CD14-positive monocyte (primary cell): ENCODE data around the gene CTNNA2. TPM values are rescaled to one million over a fixed set of nuclear protein-coding genes. Genes with fewer than 3 reads are reported as not detected.

ENCODE experiments used
- DNase-seq, 3 donors: peaks; one replicate each; pipeline ENCODE4 v3.0.0-alpha.2; 2011 to 2022
- H2AFZ ChIP-seq: 2 replicates; pipeline ENCODE4 v1.6.0; 2012; ENCODE audit warnings: mild to moderate bottlenecking, low read depth, low read length, inconsistent platforms; ENCODE audit not compliant: insufficient read depth, poor library complexity, severe bottlenecking
- H3K27ac ChIP-seq, 2 donors: 1 replicate in 1 of 2; 2 replicates in 1 of 2; pipeline ENCODE4 v1.5.1; 2012 to 2013; ENCODE audit warnings: low read length in 2 of 2, control low read depth in 1 of 2, inconsistent platforms in 1 of 2, low read depth in 1 of 2, mild to moderate bottlenecking in 1 of 2
- H3K27me3 ChIP-seq, 2 donors: one replicate each; pipeline versions ENCODE4 v1.6.0 to v1.6.1; 2011 to 2013; ENCODE audit warnings: low read length in 2 of 2; ENCODE audit not compliant: control insufficient read depth in 2 of 2, insufficient read depth in 2 of 2
- H3K36me3 ChIP-seq, 2 donors: replicated peaks in 1 of 2; 1 replicate in 1 of 2; 2 replicates in 1 of 2; pipeline versions ENCODE4 v1.5.1 to v1.6.1; 2012 to 2013; ENCODE audit warnings: low read length in 2 of 2, control low read depth in 1 of 2, inconsistent platforms in 1 of 2, mild to moderate bottlenecking in 1 of 2; ENCODE audit not compliant: insufficient read depth in 2 of 2, control insufficient read depth in 1 of 2
- H3K4me1 ChIP-seq, 2 donors: 1 replicate in 1 of 2; 2 replicates in 1 of 2; pipeline versions ENCODE4 v1.5.1 to v1.6.1; 2012 to 2013; ENCODE audit warnings: low read length in 2 of 2, control low read depth in 1 of 2, inconsistent platforms in 1 of 2, mild to moderate bottlenecking in 1 of 2, moderate library complexity in 1 of 2; ENCODE audit not compliant: insufficient read depth in 2 of 2, control insufficient read depth in 1 of 2
- H3K4me2 ChIP-seq: replicated peaks from 2 replicates; pipeline ENCODE3; 2012; ENCODE audit warnings: low read length, moderate library complexity, mild to moderate bottlenecking; ENCODE audit not compliant: poor library complexity, severe bottlenecking; ENCODE audit errors: extremely low read depth
- H3K4me3 ChIP-seq, 3 experiments: fragments of 200-600 bp in 1 of 3; sonication (generic) in 1 of 3; replicated peaks in 1 of 3; 1 replicate in 2 of 3; 2 replicates in 1 of 3; pipeline ENCODE4 v1.5.1; 2011 to 2013; ENCODE audit warnings: low read length in 3 of 3, mild to moderate bottlenecking in 3 of 3, control low read depth in 2 of 3, low read depth in 2 of 3, inconsistent platforms in 1 of 3, moderate library complexity in 1 of 3
- H3K79me2 ChIP-seq: 2 replicates; pipeline ENCODE4 v1.6.0; 2012; ENCODE audit warnings: mild to moderate bottlenecking, control low read depth, inconsistent platforms, low read length, moderate library complexity; ENCODE audit not compliant: insufficient read depth
- H3K9ac ChIP-seq: 2 replicates; pipeline ENCODE4 v1.6.0; 2017; ENCODE audit warnings: low read length, mild to moderate bottlenecking; ENCODE audit not compliant: insufficient read depth, poor library complexity, severe bottlenecking
- H3K9me3 ChIP-seq, 2 donors: replicated peaks in 1 of 2; 1 replicate in 1 of 2; 2 replicates in 1 of 2; pipeline versions ENCODE4 v1.5.1 to v1.6.1; 2012 to 2013; ENCODE audit warnings: low read length in 2 of 2, control low read depth in 1 of 2; ENCODE audit not compliant: control insufficient read depth in 1 of 2, insufficient read depth in 1 of 2
- H4K20me1 ChIP-seq: 2 replicates; pipeline ENCODE4 v1.6.0; 2012; ENCODE audit warnings: mild to moderate bottlenecking, low read length, control low read depth, moderate library complexity; ENCODE audit not compliant: insufficient read depth
- H3K27ac Mint-ChIP-seq, 7 donors: one replicate each; pipeline ENCODE4 v1.8.0; 2020; ENCODE audit warnings: mild to moderate bottlenecking in 7 of 7, mixed read lengths in 7 of 7, moderate library complexity in 6 of 7, inconsistent platforms in 2 of 7
- H3K27me3 Mint-ChIP-seq, 3 donors: one replicate each; pipeline ENCODE4 v1.8.0; 2021 to 2022; ENCODE audit warnings: low read depth in 3 of 3, mild to moderate bottlenecking in 3 of 3, mixed read lengths in 3 of 3, moderate library complexity in 3 of 3, inconsistent platforms in 1 of 3
- H3K36me3 Mint-ChIP-seq, 2 donors: one replicate each; pipeline ENCODE4 v1.8.0; 2020; ENCODE audit warnings: mixed read lengths in 2 of 2, inconsistent platforms in 1 of 2, mild to moderate bottlenecking in 1 of 2
- H3K4me1 Mint-ChIP-seq: one replicate; pipeline ENCODE4 v1.8.0; 2020; ENCODE audit warnings: mild to moderate bottlenecking, mixed read lengths
- H3K4me3 Mint-ChIP-seq, 2 donors: one replicate each; pipeline ENCODE4 v1.8.0; 2020; ENCODE audit warnings: mild to moderate bottlenecking in 2 of 2, mixed read lengths in 2 of 2, moderate library complexity in 1 of 2
- H3K9me3 Mint-ChIP-seq, 7 donors: one replicate each; pipeline ENCODE4 v1.8.0; 2020 to 2022; ENCODE audit warnings: mixed read lengths in 7 of 7, mild to moderate bottlenecking in 6 of 7, moderate library complexity in 6 of 7, inconsistent platforms in 2 of 7
- WGBS: methylation state at CpG from one replicate; pipeline ENCODE4 v1.1.5; 2013; ENCODE audit warnings: missing lambda C conversion rate; ENCODE audit not compliant: insufficient coverage; 5-methylcytosine and 5-hydroxymethylcytosine counted together
- intact Hi-C, 2 donors: fragments of 100-400 bp; cut with micrococcal nuclease; formaldehyde crosslinking; loops; one replicate each; pipeline versions ENCODE4 v1.15.0 to v1.15.1; 2023
- polyA plus RNA-seq, 3 donors: library from polyadenylated mRNA; depleted of rRNA in 1 of 3; unstranded in 2 of 3; stranded (reverse) in 1 of 3; fragments of 300-500 nt in 2 of 3; fragments of >200 nt in 1 of 3; fragmentation: Illumina TruSeq in 2 of 3; gene quantifications; 1 replicate in 2 of 3; 2 replicates in 1 of 3; pipeline ENCODE4 v1.2.3, GENCODE V29; 2012 to 2021
- TF ChIP-seq, protein P1 (sequence below): fragments of 200-600 bp; IDR thresholded peaks from one replicate; pipeline ENCODE4 v1.8.0; 2022; ENCODE audit warnings: antibody characterized with exemption, mild to moderate bottlenecking

Gene CTNNA2
- polyA plus RNA-seq, 3 donors: not detected

DNA sequence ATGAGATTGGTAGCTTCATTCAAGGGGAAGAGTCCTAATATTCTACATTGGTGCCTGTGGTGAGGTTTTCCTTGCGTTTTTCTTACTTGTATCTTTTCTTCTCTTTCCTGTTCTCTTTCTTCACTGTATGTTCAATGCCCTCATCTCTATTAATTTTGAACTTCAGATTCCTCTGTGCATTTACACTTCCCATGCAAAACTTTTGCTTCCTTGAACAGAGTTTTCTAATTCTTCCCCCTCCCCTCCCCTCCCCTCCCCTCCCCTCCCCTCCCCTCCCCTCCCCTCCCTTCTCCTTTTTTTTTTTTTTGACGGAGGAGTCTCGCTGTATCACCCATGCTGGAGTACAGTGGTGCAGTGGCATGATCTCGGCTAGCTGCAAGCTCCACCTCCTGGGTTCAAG lies 403.4 kb downstream of the CTNNA2 start:
- H3K27me3 ChIP-seq: no peaks in the 10 kb centered on the region
- H3K4me1 ChIP-seq: no peaks in the 10 kb centered on the region
- H3K4me3 ChIP-seq: no peak overlapping the region
- H3K79me2 ChIP-seq: no peaks in the 10 kb centered on the region
- Mint-ChIP-seq H3K4me3 (no peak overlapping the region), H3K27ac (no peak overlapping the region), H3K27me3 (no peaks in the 10 kb centered on the region), H3K36me3 (no peaks in the 10 kb centered on the region), H3K4me1 (no peaks in the 10 kb centered on the region), H3K9me3 (peaks cover 0 to 10% (median 2%) of the 10 kb centered on the region in 7 donors)
- intact Hi-C loops: no loop called here
- H2AFZ ChIP-seq: no peak overlapping the region
- no peaks in the 10 kb centered on the region for H3K36me3 ChIP-seq
- H3K9me3 ChIP-seq: no peaks in the 10 kb centered on the region
- no peak for DNase-seq
- no peaks in the 10 kb centered on the region for H4K20me1 ChIP-seq
- H3K4me2 ChIP-seq: no peak overlapping the region
- no peak overlapping the region for H3K27ac ChIP-seq
- H3K9ac ChIP-seq: no peak overlapping the region
- TF ChIP-seq, protein P1, sequence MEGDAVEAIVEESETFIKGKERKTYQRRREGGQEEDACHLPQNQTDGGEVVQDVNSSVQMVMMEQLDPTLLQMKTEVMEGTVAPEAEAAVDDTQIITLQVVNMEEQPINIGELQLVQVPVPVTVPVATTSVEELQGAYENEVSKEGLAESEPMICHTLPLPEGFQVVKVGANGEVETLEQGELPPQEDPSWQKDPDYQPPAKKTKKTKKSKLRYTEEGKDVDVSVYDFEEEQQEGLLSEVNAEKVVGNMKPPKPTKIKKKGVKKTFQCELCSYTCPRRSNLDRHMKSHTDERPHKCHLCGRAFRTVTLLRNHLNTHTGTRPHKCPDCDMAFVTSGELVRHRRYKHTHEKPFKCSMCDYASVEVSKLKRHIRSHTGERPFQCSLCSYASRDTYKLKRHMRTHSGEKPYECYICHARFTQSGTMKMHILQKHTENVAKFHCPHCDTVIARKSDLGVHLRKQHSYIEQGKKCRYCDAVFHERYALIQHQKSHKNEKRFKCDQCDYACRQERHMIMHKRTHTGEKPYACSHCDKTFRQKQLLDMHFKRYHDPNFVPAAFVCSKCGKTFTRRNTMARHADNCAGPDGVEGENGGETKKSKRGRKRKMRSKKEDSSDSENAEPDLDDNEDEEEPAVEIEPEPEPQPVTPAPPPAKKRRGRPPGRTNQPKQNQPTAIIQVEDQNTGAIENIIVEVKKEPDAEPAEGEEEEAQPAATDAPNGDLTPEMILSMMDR: no peak
- 100% methylated on average over 1 of the region's 4 CpGs for WGBS

DNA sequence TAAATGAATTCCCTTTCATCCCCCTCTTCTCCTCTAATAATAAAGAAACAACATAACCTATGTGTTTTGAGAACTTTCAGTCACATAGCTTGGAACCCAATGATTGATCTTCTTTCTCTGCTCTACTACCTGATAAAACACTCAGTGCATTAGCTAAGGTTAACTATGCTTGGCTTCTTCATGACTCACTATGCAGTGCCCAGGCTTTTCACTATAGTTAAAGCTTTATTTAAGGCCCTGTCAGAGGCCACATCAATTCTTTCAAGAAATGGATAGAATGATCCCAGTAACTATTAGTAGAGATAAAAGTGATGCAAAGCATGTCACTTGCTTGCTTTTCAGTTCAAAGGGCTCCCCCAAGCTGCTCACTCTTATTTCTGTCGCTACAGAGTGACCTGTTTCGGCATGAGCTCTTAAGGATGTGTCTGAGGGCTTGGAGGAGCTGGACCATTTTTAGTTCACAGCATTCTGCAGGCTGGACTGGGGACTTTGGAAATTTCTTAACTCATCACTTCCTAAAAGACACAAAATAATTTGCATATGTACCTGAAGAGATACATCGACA lies 407.7 kb downstream of the CTNNA2 start:
- H3K9me3 ChIP-seq: no peaks in the 10 kb centered on the region
- H3K9ac ChIP-seq: no peak overlapping the region
- no peaks in the 10 kb centered on the region for H3K79me2 ChIP-seq
- H2AFZ ChIP-seq: no peak overlapping the region
- H3K36me3 ChIP-seq: no peaks in the 10 kb centered on the region
- no peak for DNase-seq
- no peaks in the 10 kb centered on the region for H4K20me1 ChIP-seq
- peaks cover 0 to 10% (median 1%) of the 10 kb centered on the region in 7 donors for H3K9me3 Mint-ChIP-seq
- no peaks in the 10 kb centered on the region for H3K36me3 Mint-ChIP-seq
- H3K4me2 ChIP-seq: no peak overlapping the region
- no CpG with 5 or more reads among the region's 3 CpGs for WGBS
- H3K27ac ChIP-seq: no peak overlapping the region
- no peak overlapping the region for H3K4me3 ChIP-seq
- no peak overlapping the region for H3K27ac Mint-ChIP-seq
- TF ChIP-seq, protein P1: no peak
- no peaks in the 10 kb centered on the region for H3K4me1 ChIP-seq
- H3K4me3 Mint-ChIP-seq: no peak overlapping the region
- no peaks in the 10 kb centered on the region for H3K27me3 Mint-ChIP-seq
- intact Hi-C loops: no loop called here
- no peaks in the 10 kb centered on the region for H3K4me1 Mint-ChIP-seq
- no peaks in the 10 kb centered on the region for H3K27me3 ChIP-seq
